RWPE2 (cell line): Measurements from ENCODE around the gene ALKBH2.

Experiments used
- ATAC-seq: fragments of 200-7000 bp; cut with Tn5 transposase; 3 replicates; pipeline ENCODE4 v1.9.1; 2021; ENCODE audit warnings: low read depth
- DNase-seq: peaks from one replicate; pipeline ENCODE4 v3.0.0-alpha.2; 2020; ENCODE audit warnings: low spot score
- H3K27ac ChIP-seq: fragments of 450-650 bp; 2 replicates; pipeline ENCODE4 v1.5.1; 2017; ENCODE audit warnings: mild to moderate bottlenecking; ENCODE audit not compliant: poor library complexity, severe bottlenecking
- H3K27me3 ChIP-seq: fragments of 250-450 bp; sonication (Bioruptor Pico); 2 replicates; pipeline ENCODE4 v1.5.1; 2021; ENCODE audit warnings: mild to moderate bottlenecking, moderate library complexity; ENCODE audit not compliant: insufficient read depth, poor library complexity, severe bottlenecking
- H3K36me3 ChIP-seq: fragments of 250-450 bp; sonication (Bioruptor Pico); 2 replicates; pipeline ENCODE4 v1.5.1; 2020; ENCODE audit warnings: low read depth, mild to moderate bottlenecking, moderate library complexity
- H3K4me1 ChIP-seq: fragments of 250-450 bp; sonication (Bioruptor Pico); 2 replicates; pipeline ENCODE4 v1.5.1; 2021; ENCODE audit warnings: mild to moderate bottlenecking, moderate library complexity; ENCODE audit not compliant: insufficient read depth, poor library complexity, severe bottlenecking
- H3K4me3 ChIP-seq: fragments of 250-450 bp; sonication (Bioruptor Pico); 2 replicates; pipeline ENCODE4 v1.5.1; 2021; ENCODE audit warnings: mild to moderate bottlenecking, moderate library complexity; ENCODE audit not compliant: severe bottlenecking
- H3K9me3 ChIP-seq: fragments of 250-450 bp; sonication (Bioruptor Pico); 2 replicates; pipeline ENCODE4 v1.5.1; 2021; ENCODE audit warnings: mild to moderate bottlenecking, moderate library complexity; ENCODE audit not compliant: severe bottlenecking
- TF ChIP-seq, protein P1 (sequence below): fragments of 450-650 bp; IDR thresholded peaks from one replicate; pipeline ENCODE4 v1.5.1; 2017; ENCODE audit warnings: mild to moderate bottlenecking, moderate library complexity; ENCODE audit not compliant: poor library complexity, severe bottlenecking

Gene ALKBH2

GRCh38 chr12:109065154-109065852 lies 28.0 kb downstream of the ALKBH2 start:
- DNase-seq (no peak), ATAC-seq (no peak)
- Histone ChIP-seq H3K36me3 (peaks cover 12% of the 10 kb centered on the region), H3K4me3 (no peak overlapping the region), H3K27ac (no peak overlapping the region), H3K9me3 (no peaks in the 10 kb centered on the region), H3K4me1 (no peaks in the 10 kb centered on the region), H3K27me3 (no peaks in the 10 kb centered on the region)
- TF ChIP-seq, protein P1, sequence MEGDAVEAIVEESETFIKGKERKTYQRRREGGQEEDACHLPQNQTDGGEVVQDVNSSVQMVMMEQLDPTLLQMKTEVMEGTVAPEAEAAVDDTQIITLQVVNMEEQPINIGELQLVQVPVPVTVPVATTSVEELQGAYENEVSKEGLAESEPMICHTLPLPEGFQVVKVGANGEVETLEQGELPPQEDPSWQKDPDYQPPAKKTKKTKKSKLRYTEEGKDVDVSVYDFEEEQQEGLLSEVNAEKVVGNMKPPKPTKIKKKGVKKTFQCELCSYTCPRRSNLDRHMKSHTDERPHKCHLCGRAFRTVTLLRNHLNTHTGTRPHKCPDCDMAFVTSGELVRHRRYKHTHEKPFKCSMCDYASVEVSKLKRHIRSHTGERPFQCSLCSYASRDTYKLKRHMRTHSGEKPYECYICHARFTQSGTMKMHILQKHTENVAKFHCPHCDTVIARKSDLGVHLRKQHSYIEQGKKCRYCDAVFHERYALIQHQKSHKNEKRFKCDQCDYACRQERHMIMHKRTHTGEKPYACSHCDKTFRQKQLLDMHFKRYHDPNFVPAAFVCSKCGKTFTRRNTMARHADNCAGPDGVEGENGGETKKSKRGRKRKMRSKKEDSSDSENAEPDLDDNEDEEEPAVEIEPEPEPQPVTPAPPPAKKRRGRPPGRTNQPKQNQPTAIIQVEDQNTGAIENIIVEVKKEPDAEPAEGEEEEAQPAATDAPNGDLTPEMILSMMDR: no peak

GRCh38 chr12:109064143-109064542 lies 29.1 kb downstream of the ALKBH2 start:
- TF ChIP-seq, protein P1: no peak
- Histone ChIP-seq H3K9me3 (no peaks in the 10 kb centered on the region), H3K27me3 (no peaks in the 10 kb centered on the region), H3K36me3 (peaks cover 12% of the 10 kb centered on the region), H3K4me3 (no peak overlapping the region), H3K27ac (no peak overlapping the region), H3K4me1 (no peaks in the 10 kb centered on the region)
- ATAC-seq (no peak), DNase-seq (no peak)

- H3K27ac ChIP-seq: no peak overlapping the region
- peaks cover 4% of the 10 kb centered on the region for H3K4me1 ChIP-seq
- ATAC-seq: no peak
- no peak overlapping the region for H3K4me3 ChIP-seq
- peaks cover 4% of the 10 kb centered on the region; the same call in 1 of the 2 replicates for H3K36me3 ChIP-seq
- H3K9me3 ChIP-seq: no peaks in the 10 kb centered on the region
- no peak for DNase-seq
- TF ChIP-seq, protein P1: no peak
- no peaks in the 10 kb centered on the region for H3K27me3 ChIP-seq
Measured at GRCh38 chr12:109058773-109059172, 34.5 kb downstream of the ALKBH2 start.

DNA sequence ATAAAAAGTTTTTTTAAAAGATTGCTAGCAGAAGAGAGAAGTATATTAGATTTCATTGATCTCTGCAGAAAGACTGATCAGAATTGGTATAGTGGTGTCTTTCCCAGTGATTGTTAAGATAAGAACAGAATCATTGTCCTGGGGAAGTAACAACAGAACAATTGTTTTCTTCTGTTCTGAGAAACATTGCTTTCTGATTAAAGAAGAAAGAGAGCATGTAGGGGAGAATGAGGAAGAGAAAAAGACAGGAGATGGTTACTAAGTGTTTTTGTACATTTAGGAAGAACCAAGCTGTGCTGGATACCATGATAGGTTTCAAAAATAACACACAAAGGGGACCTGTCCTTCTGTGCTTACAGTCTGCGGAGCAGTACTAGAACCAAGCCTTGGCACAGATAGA lies 35.9 kb downstream of the ALKBH2 start:
- H3K4me3 ChIP-seq: no peak overlapping the region
- TF ChIP-seq, protein P1: no peak
- peaks cover 7% of the 10 kb centered on the region for H3K4me1 ChIP-seq
- no peaks in the 10 kb centered on the region for H3K9me3 ChIP-seq
- no peaks in the 10 kb centered on the region for H3K27me3 ChIP-seq
- DNase-seq (no peak), ATAC-seq (no peak)
- no peak overlapping the region for H3K27ac ChIP-seq
- peaks cover 4% of the 10 kb centered on the region; the same call in 1 of the 2 replicates for H3K36me3 ChIP-seq

- no peak overlapping the region for H3K4me3 ChIP-seq
- ATAC-seq: no peak
- H3K9me3 ChIP-seq: no peaks in the 10 kb centered on the region
- TF ChIP-seq, protein P1: no peak
- H3K36me3 ChIP-seq: peaks cover 4% of the 10 kb centered on the region; the same call in 1 of the 2 replicates
- no peak overlapping the region for H3K27ac ChIP-seq
- peaks cover 7% of the 10 kb centered on the region for H3K4me1 ChIP-seq
- no peak for DNase-seq
- H3K27me3 ChIP-seq: no peaks in the 10 kb centered on the region
Measured at GRCh38 chr12:109056891-109057290, 36.4 kb downstream of the ALKBH2 start.
